H9 (cell line): ENCODE data around the gene TMEM117. TPM values are rescaled to one million over a fixed set of nuclear protein-coding genes. Genes with fewer than 3 reads are reported as not detected.

Experiments
- DNase-seq: peaks from one replicate; pipeline ENCODE4 v3.0.0-alpha.2; 2017
- H2AFZ ChIP-seq: one replicate; pipeline ENCODE4 v1.6.1; 2013; ENCODE audit warnings: mild to moderate bottlenecking, low read length, control low read depth, moderate library complexity
- H2AK5ac ChIP-seq: 2 replicates; pipeline ENCODE4 v1.6.1; 2013; ENCODE audit warnings: low read length, control low read depth, mixed read lengths; ENCODE audit not compliant: insufficient read length
- H2BK120ac ChIP-seq: one replicate; pipeline ENCODE4 v1.6.1; 2013; ENCODE audit warnings: low read depth, mild to moderate bottlenecking, low read length, control low read depth, inconsistent platforms; ENCODE audit not compliant: poor library complexity, severe bottlenecking
- H2BK12ac ChIP-seq: 2 replicates; pipeline ENCODE4 v1.6.1; 2013; ENCODE audit warnings: low read length, control low read depth, mixed read lengths, low read depth; ENCODE audit not compliant: insufficient read length
- H2BK15ac ChIP-seq: 2 replicates; pipeline ENCODE4 v1.6.1; 2013; ENCODE audit warnings: low read depth, low read length, control low read depth
- H2BK20ac ChIP-seq: one replicate; pipeline ENCODE4 v1.6.1; 2013; ENCODE audit warnings: low read depth, mild to moderate bottlenecking, low read length, control low read depth, inconsistent platforms; ENCODE audit not compliant: poor library complexity, severe bottlenecking
- H2BK5ac ChIP-seq: 2 replicates; pipeline ENCODE4 v1.6.1; 2013; ENCODE audit warnings: low read length, control low read depth, mixed read lengths; ENCODE audit not compliant: insufficient read length
- H3K14ac ChIP-seq: 2 replicates; pipeline ENCODE4 v1.6.1; 2013; ENCODE audit warnings: low read length, control low read depth; ENCODE audit not compliant: insufficient read depth
- H3K18ac ChIP-seq: 2 replicates; pipeline ENCODE4 v1.6.1; 2013; ENCODE audit warnings: low read depth, mild to moderate bottlenecking, mixed read lengths, low read length, control low read depth; ENCODE audit not compliant: insufficient read length
- H3K23ac ChIP-seq: 2 replicates; pipeline ENCODE4 v1.6.1; 2013; ENCODE audit warnings: low read length, control low read depth, mixed read lengths, low read depth; ENCODE audit not compliant: insufficient read length
- H3K23me2 ChIP-seq: 2 replicates; pipeline ENCODE4 v1.6.1; 2013; ENCODE audit warnings: low read depth, mild to moderate bottlenecking, mixed read lengths, low read length, control low read depth; ENCODE audit not compliant: insufficient read length, poor library complexity, severe bottlenecking
- H3K27ac ChIP-seq: 2 replicates; pipeline ENCODE4 v1.5.1; 2013; ENCODE audit warnings: low read length, control low read depth, mixed read lengths, low read depth; ENCODE audit not compliant: insufficient read length
- H3K27me3 ChIP-seq: 2 replicates; pipeline ENCODE4 v1.6.1; 2013; ENCODE audit warnings: low read length, control low read depth, inconsistent platforms; ENCODE audit not compliant: insufficient read depth
- H3K4ac ChIP-seq: 2 replicates; pipeline ENCODE4 v1.6.1; 2013; ENCODE audit warnings: low read depth, mild to moderate bottlenecking, control low read depth, inconsistent platforms, low read length, moderate library complexity
- H3K4me1 ChIP-seq: 2 replicates; pipeline ENCODE4 v1.6.1; 2013; ENCODE audit warnings: low read length, control low read depth, inconsistent platforms; ENCODE audit not compliant: insufficient read depth
- H3K4me2 ChIP-seq: 2 replicates; pipeline ENCODE4 v1.6.1; 2013; ENCODE audit warnings: low read length, control low read depth, mixed read lengths; ENCODE audit not compliant: insufficient read length, insufficient read depth
- H3K56ac ChIP-seq: 2 replicates; pipeline ENCODE4 v1.6.1; 2013; ENCODE audit warnings: low read depth, mild to moderate bottlenecking, mixed read lengths, low read length, control low read depth; ENCODE audit not compliant: insufficient read length
- H3K79me1 ChIP-seq: 2 replicates; pipeline ENCODE4 v1.6.1; 2013; ENCODE audit warnings: low read depth, mild to moderate bottlenecking, moderate library complexity, low read length, control low read depth, inconsistent platforms; ENCODE audit not compliant: insufficient read depth, poor library complexity, severe bottlenecking
- H3K79me2 ChIP-seq: 2 replicates; pipeline ENCODE4 v1.6.1; 2013; ENCODE audit warnings: low read length, control low read depth, inconsistent platforms; ENCODE audit not compliant: insufficient read depth
- H3K9ac ChIP-seq: 2 replicates; pipeline ENCODE4 v1.6.1; 2013; ENCODE audit warnings: low read length, control low read depth, mixed read lengths; ENCODE audit not compliant: insufficient read length; ENCODE audit errors: extremely low read depth
- H3K9me3 ChIP-seq: one replicate; pipeline ENCODE4 v1.6.1; 2013; ENCODE audit warnings: low read depth, low read length, inconsistent platforms; ENCODE audit not compliant: control insufficient read depth
- H3T11ph ChIP-seq: one replicate; pipeline ENCODE4 v1.6.1; 2013; ENCODE audit warnings: mild to moderate bottlenecking, low read length, control low read depth, inconsistent platforms
- H4K20me1 ChIP-seq: one replicate; pipeline ENCODE4 v1.6.1; 2013; ENCODE audit not compliant: control insufficient read depth, insufficient read length, insufficient read depth
- H4K5ac ChIP-seq: 2 replicates; pipeline ENCODE4 v1.6.1; 2013; ENCODE audit warnings: low read depth, mild to moderate bottlenecking, mixed read lengths, low read length, control low read depth; ENCODE audit not compliant: insufficient read length
- H4K8ac ChIP-seq: replicated peaks from 2 replicates; pipeline ENCODE4 v1.6.1; 2013; ENCODE audit warnings: low read length, control low read depth, mixed read lengths, low read depth; ENCODE audit not compliant: insufficient read length
- H4K91ac ChIP-seq: 2 replicates; pipeline ENCODE4 v1.6.1; 2013; ENCODE audit warnings: low read depth, mild to moderate bottlenecking, moderate library complexity, mixed read lengths, low read length, control low read depth; ENCODE audit not compliant: insufficient read length
- H3K27ac Mint-ChIP-seq, 3 experiments: 2 replicates in 2 of 3; 3 replicates in 1 of 3; pipeline ENCODE4 v1.8.0; 2020 to 2021; ENCODE audit warnings: mixed read lengths in 3 of 3, mild to moderate bottlenecking in 1 of 3, moderate library complexity in 1 of 3
- H3K27me3 Mint-ChIP-seq: 2 replicates; pipeline ENCODE4 v1.8.0; 2021; ENCODE audit warnings: low read depth, mild to moderate bottlenecking, moderate library complexity, mixed read lengths
- H3K36me3 Mint-ChIP-seq, 3 experiments: 2 replicates in 2 of 3; 3 replicates in 1 of 3; pipeline ENCODE4 v1.8.0; 2020 to 2021; ENCODE audit warnings: low read depth in 3 of 3, mixed read lengths in 3 of 3; ENCODE audit not compliant: insufficient read depth in 1 of 3
- H3K4me1 Mint-ChIP-seq, 2 experiments: 2 replicates each; pipeline ENCODE4 v1.8.0; 2020; ENCODE audit warnings: mixed read lengths in 2 of 2
- H3K4me3 Mint-ChIP-seq, 2 experiments: 2 replicates in 1 of 2; 3 replicates in 1 of 2; pipeline ENCODE4 v1.8.0; 2020 to 2021; ENCODE audit warnings: mild to moderate bottlenecking in 2 of 2, mixed read lengths in 2 of 2, moderate library complexity in 1 of 2
- H3K9me3 Mint-ChIP-seq, 2 experiments: 2 replicates in 1 of 2; 3 replicates in 1 of 2; pipeline ENCODE4 v1.8.0; 2020; ENCODE audit warnings: mild to moderate bottlenecking in 2 of 2, mixed read lengths in 2 of 2, moderate library complexity in 1 of 2
- CTCF ChIP-seq: fragments of 200-600 bp; sonication (generic); conservative IDR thresholded peaks from 3 replicates; pipeline ENCODE4 v1.8.0; 2021; ENCODE audit warnings: antibody characterized with exemption, mild to moderate bottlenecking
- WGBS: extraction: QIAGEN DNeasy Blood & Tissue Kit; methylation state at CpG from one replicate; pipeline ENCODE4 v1.1.7; 2013; ENCODE audit warnings: missing lambda C conversion rate, low lambda C conversion rate, mixed read lengths; ENCODE audit not compliant: insufficient read length; ENCODE audit errors: extremely low coverage; 5-methylcytosine and 5-hydroxymethylcytosine counted together
- total RNA-seq: library from RNA; stranded (reverse); gene quantifications from 2 replicates; pipeline ENCODE4 v1.2.1, GENCODE V29; 2021

Gene TMEM117
- total RNA-seq, 1 experiment from 2014 or later, result 1.7 TPM

- H3K27ac ChIP-seq, result peak within 1 kb of the TSS; percentile 37
- no CpG with 5 or more reads among the region's 89 CpGs for WGBS
- no peak within 1 kb of the TSS; the same call in 1 of the 2 replicates for H3K4ac ChIP-seq
- H3K4me1 ChIP-seq, result no peaks in the 10 kb centered on the region
- peak within 1 kb of the TSS; percentile 95 for H3K18ac ChIP-seq
- no peaks in the 10 kb centered on the region for H3K9me3 ChIP-seq
- H4K20me1 ChIP-seq, result no peaks in the 10 kb centered on the region
- TF ChIP-seq CTCF, result peak; percentile 51; the same call in 2 of the 3 replicates
- H3K4me3 Mint-ChIP-seq, result peak within 1 kb of the TSS; percentile 98 to 100
- H2BK15ac ChIP-seq, result no peak within 1 kb of the TSS
- H3K23me2 ChIP-seq, result no peaks in the 10 kb centered on the region
- H3K23ac ChIP-seq, result no peak within 1 kb of the TSS
- no peak within 1 kb of the TSS for H3K56ac ChIP-seq
- no peak within 1 kb of the TSS for H4K5ac ChIP-seq
- no peaks in the 10 kb centered on the region; the same call in 1 of the 2 replicates for H3K79me2 ChIP-seq
- no peak within 1 kb of the TSS for H2BK120ac ChIP-seq
- no peak within 1 kb of the TSS for H2BK5ac ChIP-seq
- no peaks in the 10 kb centered on the region; a peak in 1 of 5 replicates for H3K9me3 Mint-ChIP-seq
- no peak within 1 kb of the TSS for H4K8ac ChIP-seq
- H2BK12ac ChIP-seq, result no peak within 1 kb of the TSS
- no peaks in the 10 kb centered on the region for H3K27me3 ChIP-seq
- H3K27me3 Mint-ChIP-seq, result no peaks in the 10 kb centered on the region
- peaks cover 1 to 18% (median 11%) of the 10 kb centered on the region in 3 experiments for H3K36me3 Mint-ChIP-seq
- H3K27ac Mint-ChIP-seq, result peak within 1 kb of the TSS; percentile 100
- peak within 1 kb of the TSS; percentile 66 for H3K4me2 ChIP-seq
- H3K79me1 ChIP-seq, result no peaks in the 10 kb centered on the region
- peak within 1 kb of the TSS; percentile 92 for H3K9ac ChIP-seq
- peaks cover 8 to 13% of the 10 kb centered on the region in 2 experiments for H3K4me1 Mint-ChIP-seq
- peak within 1 kb of the TSS; percentile 17 for H2AFZ ChIP-seq
- no peak within 1 kb of the TSS for H4K91ac ChIP-seq
- H2AK5ac ChIP-seq, result no peak within 1 kb of the TSS
- DNase-seq, result peak; percentile 89
- peak within 1 kb of the TSS; percentile 96 for H3K14ac ChIP-seq
- H2BK20ac ChIP-seq, result no peak within 1 kb of the TSS
- no peak within 1 kb of the TSS for H3T11ph ChIP-seq
Measured at GRCh38 chr12:43805860-43806736, 29.8 kb upstream of the TMEM117 start, which contains the start of gene TWF1. Gene TWF1 (minus strand): TSS chr12:43806317. CDS start chr12:43806245, 72 bp downstream.
